ENCODE measurements around the gene PHLPP1. TPM values are rescaled to one million over a fixed set of nuclear protein-coding genes. Genes with fewer than 3 reads are reported as not detected.

PHLPP1 gene
- total RNA-seq, 2 donors from 2014 or later = 22.1 to 24.2 TPM

DNA sequence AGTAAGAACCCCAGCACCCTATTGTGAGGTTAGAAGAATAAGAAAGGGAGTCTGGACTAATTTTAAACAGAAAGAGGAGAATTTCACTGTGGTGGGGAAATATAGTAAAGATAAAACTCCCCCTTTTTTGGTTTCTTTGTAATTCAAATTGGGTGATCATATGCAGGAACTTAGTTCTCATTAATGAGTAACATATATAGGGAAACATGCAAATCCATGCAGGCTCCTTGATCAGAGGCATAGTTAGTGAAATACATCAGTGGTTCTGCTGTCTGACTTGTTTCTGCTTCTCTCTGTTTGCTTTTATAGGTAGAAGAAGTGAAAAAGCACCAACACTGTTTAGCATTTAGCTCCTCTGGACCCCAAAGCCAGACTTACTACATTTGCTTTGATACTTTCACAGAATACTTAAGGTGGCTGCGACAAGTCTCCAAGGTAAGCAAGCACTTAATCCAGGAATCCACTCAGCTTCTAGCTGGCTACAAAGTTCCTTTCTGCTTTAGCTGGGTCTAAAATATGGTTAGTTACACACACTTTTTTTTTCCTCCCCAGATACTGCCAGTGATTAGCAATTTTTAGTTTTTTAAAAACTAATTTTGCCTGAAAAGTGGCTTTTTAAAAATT, 123.2 kb downstream of the PHLPP1 start:
- H3K4me3 ChIP-seq = no peak overlapping the region
- no peak overlapping the region for H3K9ac ChIP-seq (ENCODE audit: low read depth in 2 of 2, low read length in 2 of 2)
- H3K9me3 ChIP-seq = no peaks in the 10 kb centered on the region
- intact Hi-C loops (cut with DNase I) = no loop called here
- TF ChIP-seq, protein P1, sequence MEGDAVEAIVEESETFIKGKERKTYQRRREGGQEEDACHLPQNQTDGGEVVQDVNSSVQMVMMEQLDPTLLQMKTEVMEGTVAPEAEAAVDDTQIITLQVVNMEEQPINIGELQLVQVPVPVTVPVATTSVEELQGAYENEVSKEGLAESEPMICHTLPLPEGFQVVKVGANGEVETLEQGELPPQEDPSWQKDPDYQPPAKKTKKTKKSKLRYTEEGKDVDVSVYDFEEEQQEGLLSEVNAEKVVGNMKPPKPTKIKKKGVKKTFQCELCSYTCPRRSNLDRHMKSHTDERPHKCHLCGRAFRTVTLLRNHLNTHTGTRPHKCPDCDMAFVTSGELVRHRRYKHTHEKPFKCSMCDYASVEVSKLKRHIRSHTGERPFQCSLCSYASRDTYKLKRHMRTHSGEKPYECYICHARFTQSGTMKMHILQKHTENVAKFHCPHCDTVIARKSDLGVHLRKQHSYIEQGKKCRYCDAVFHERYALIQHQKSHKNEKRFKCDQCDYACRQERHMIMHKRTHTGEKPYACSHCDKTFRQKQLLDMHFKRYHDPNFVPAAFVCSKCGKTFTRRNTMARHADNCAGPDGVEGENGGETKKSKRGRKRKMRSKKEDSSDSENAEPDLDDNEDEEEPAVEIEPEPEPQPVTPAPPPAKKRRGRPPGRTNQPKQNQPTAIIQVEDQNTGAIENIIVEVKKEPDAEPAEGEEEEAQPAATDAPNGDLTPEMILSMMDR (IDR thresholded peaks at IDR 0.05) = no peak
- no peaks in the 10 kb centered on the region for H3K36me3 ChIP-seq
- DNase-seq = no peak
- no peaks in the 10 kb centered on the region for H3K27me3 ChIP-seq
- no peak overlapping the region for H3K27ac ChIP-seq
- no peaks in the 10 kb centered on the region for H3K4me1 ChIP-seq

DNA sequence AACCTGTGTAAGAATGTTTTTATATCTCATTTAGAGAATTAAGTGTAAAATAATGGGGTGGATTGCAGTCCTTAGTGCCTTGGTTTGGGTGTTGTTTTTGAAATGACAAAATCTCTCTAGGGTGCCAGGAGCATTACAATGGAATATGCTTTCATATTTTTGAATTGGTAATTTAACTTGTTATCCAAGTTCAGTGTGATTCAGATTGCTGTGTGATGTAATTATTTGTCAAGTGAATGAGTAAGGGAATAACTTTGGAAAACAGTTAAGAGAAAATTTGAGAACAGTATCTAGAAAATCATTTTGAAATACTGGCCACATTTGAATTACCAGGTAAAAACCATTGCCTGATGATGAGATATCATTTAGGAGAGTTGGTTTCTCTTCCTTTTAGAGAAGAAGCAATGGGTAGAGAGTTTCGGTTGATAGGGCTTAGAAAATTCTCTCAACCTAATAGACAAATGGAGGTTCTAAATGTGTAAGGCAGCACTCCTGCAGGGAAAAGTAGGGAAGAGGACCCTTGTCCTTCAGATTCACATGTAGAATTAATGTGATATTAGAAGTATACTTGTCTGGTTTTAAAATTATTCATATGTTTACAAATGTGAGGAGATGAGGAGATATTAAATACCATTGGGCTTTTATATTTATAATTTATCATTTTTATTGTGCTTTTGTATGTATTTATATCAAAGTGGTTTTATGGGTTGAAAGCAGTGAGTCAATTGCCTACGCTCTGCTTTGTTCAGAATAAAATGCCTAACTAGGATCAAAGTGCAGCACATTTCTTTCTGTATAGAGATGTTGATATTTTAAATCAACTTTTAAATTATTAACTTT, 124.8 kb downstream of the PHLPP1 start:
- intact Hi-C loops (cut with DNase I) = no loop called here
- Histone ChIP-seq H3K9ac (ENCODE audit: low read depth in 2 of 2, low read length in 2 of 2) (no peak overlapping the region), H3K9me3 (no peaks in the 10 kb centered on the region), H3K27me3 (no peaks in the 10 kb centered on the region), H3K4me1 (no peaks in the 10 kb centered on the region), H3K36me3 (no peaks in the 10 kb centered on the region), H3K27ac (no peak overlapping the region), H3K4me3 (no peak overlapping the region)
- TF ChIP-seq, protein P1 (IDR thresholded peaks at IDR 0.05) = no peak
- no peak for DNase-seq

DNA sequence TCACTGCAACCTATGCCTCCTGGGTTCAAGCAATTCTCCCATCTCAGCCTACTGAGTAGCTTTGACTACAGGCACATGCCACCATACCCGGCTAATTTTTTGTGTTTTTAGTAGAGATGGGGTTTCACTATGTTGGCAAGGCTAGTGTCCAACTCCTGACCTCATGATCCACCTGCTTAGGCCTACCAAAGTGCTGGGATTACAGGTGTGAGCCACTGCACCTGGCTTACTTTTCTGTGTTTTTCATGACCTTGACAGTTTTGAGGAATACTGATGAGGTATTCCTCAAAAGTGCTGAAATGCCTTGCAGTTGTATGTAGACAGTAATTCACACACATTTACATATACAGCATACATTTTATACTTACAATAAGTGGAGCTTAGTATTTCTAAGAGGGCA, 126.1 kb downstream of the PHLPP1 start:
- no peak overlapping the region for H3K27ac ChIP-seq
- TF ChIP-seq, protein P1 (IDR thresholded peaks at IDR 0.05) = no peak
- intact Hi-C loops (cut with DNase I) = no loop called here
- no peak overlapping the region for H3K9ac ChIP-seq (ENCODE audit: low read depth in 2 of 2, low read length in 2 of 2)
- no peaks in the 10 kb centered on the region for H3K27me3 ChIP-seq
- no peak for DNase-seq
- H3K36me3 ChIP-seq = no peaks in the 10 kb centered on the region
- no peaks in the 10 kb centered on the region for H3K9me3 ChIP-seq
- no peak overlapping the region for H3K4me3 ChIP-seq
- no peaks in the 10 kb centered on the region for H3K4me1 ChIP-seq

DNA sequence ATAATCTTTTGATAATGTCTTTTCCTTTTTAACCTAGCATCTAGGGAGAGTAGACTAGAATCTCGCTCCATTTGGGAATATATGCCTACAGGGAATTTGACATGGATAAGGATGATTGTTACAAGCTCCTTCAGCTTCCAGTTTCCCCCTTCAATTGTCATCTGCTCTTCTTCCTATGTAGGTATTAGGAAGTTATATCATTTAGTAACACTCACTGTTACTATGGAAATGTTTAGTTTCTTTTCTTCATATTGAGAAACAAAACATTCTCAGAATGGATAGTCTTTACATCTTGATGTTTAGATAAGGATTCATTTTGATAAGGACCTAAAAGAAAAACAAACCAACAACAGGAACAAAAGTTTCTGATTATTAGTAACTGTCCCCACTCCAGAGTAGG, 127.6 kb downstream of the PHLPP1 start:
- H3K27me3 ChIP-seq = no peaks in the 10 kb centered on the region
- intact Hi-C loops (cut with DNase I) = no loop called here
- no peaks in the 10 kb centered on the region for H3K9me3 ChIP-seq
- DNase-seq = no peak
- H3K9ac ChIP-seq (ENCODE audit: low read depth in 2 of 2, low read length in 2 of 2) = no peak overlapping the region
- no peaks in the 10 kb centered on the region for H3K36me3 ChIP-seq
- H3K4me3 ChIP-seq = no peak overlapping the region
- no peak overlapping the region for H3K27ac ChIP-seq
- TF ChIP-seq, protein P1 (IDR thresholded peaks at IDR 0.05) = no peak
- no peaks in the 10 kb centered on the region for H3K4me1 ChIP-seq

DNA sequence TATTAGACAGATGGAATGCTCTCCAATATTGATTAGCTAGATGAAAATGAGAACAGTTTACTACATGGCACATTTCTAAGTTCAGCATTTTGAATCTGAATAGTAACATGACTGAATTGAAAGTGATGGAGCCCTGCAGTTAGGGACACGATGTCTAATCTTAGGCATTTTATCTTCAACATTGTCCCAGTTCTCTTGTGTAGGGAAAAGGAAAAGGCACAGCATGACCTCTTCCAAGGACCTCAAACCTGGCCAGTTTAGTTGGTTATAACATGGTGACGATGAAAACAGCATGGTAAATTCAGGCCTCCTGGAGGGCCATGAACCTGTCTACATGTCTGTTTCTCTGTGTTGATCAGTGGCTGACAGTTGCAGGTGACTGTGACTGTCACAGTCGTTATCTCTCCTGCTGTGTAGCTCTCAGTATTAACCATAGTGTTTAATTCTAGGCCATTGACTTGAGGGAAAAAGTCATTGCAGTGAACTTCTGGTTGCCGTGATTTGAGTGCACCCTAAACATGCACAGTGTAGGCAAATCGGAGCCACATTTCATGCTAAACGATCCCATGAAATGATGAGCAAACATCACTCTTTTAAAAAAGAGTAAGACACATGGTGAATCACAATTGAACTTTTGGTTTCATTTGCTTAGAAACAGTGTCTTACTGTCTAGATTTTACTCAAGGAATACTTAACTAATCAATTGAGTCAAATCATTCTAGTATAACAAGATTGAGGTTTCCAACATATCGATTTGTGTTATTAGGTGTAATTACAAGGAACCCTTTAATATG, 129.7 kb downstream of the PHLPP1 start:
- TF ChIP-seq, protein P1 (IDR thresholded peaks at IDR 0.05) = no peak
- intact Hi-C loops (cut with DNase I) = no loop called here
- Histone ChIP-seq H3K27me3 (no peaks in the 10 kb centered on the region), H3K9ac (ENCODE audit: low read depth in 2 of 2, low read length in 2 of 2) (no peak overlapping the region), H3K4me1 (no peaks in the 10 kb centered on the region), H3K9me3 (no peaks in the 10 kb centered on the region), H3K36me3 (no peaks in the 10 kb centered on the region), H3K27ac (no peak overlapping the region), H3K4me3 (no peak overlapping the region)
- DNase-seq = no peak
